COLO668 (cell line): ENCODE data around the gene CCDC146.

Source experiments
- DNase-seq: peaks from one replicate; lab custom pipeline; 2025; ENCODE audit not compliant: unreplicated experiment; lab: John Stamatoyannopoulos, UW

The CCDC146 gene

GRCh38 chr7:77282897-77283296 is 160.5 kb downstream of the CCDC146 start:
- no peak for DNase-seq

- DNase-seq, result no peak
Measured at GRCh38 chr7:77284005-77284404, 161.6 kb downstream of the CCDC146 start.

GRCh38 chr7:77284616-77285015 is 162.2 kb downstream of the CCDC146 start:
- no peak for DNase-seq

GRCh38 chr7:77288676-77289320 is 166.4 kb downstream of the CCDC146 start:
- no peak for DNase-seq

- no peak for DNase-seq
Measured at GRCh38 chr7:77289387-77289786, 167.0 kb downstream of the CCDC146 start.

GRCh38 chr7:77290425-77290824 is 168.0 kb downstream of the CCDC146 start:
- DNase-seq, result no peak

GRCh38 chr7:77293046-77293445 is 170.6 kb downstream of the CCDC146 start:
- no peak for DNase-seq

- DNase-seq, result no peak
Measured at GRCh38 chr7:77295549-77295948, 173.1 kb downstream of the CCDC146 start.

- DNase-seq, result peak; percentile 20
Measured at GRCh38 chr7:77306231-77307067, 184.0 kb downstream of the CCDC146 start.

- DNase-seq, result peak; percentile 10
Measured at GRCh38 chr7:77308792-77309191, 186.4 kb downstream of the CCDC146 start.

- DNase-seq, result no peak
Measured at GRCh38 chr7:77309714-77310220, 187.4 kb downstream of the CCDC146 start.

GRCh38 chr7:77310982-77311381 is 188.6 kb downstream of the CCDC146 start:
- DNase-seq, result no peak

- no peak for DNase-seq
Measured at GRCh38 chr7:77313085-77313484, 190.7 kb downstream of the CCDC146 start.

GRCh38 chr7:77313876-77314480 is 191.6 kb downstream of the CCDC146 start:
- no peak for DNase-seq

GRCh38 chr7:77315182-77315591 is 192.8 kb downstream of the CCDC146 start:
- no peak for DNase-seq

GRCh38 chr7:77316219-77316978 is 194.0 kb downstream of the CCDC146 start:
- DNase-seq, result no peak

GRCh38 chr7:77318019-77318418 is 195.6 kb downstream of the CCDC146 start:
- no peak for DNase-seq

- DNase-seq, result no peak
Measured at GRCh38 chr7:77320137-77320536, 197.7 kb downstream of the CCDC146 start.

- DNase-seq, result no peak
Measured at GRCh38 chr7:77320714-77321113, 198.3 kb downstream of the CCDC146 start.

- no peak for DNase-seq
Measured at GRCh38 chr7:77321300-77321699, 198.9 kb downstream of the CCDC146 start.

- DNase-seq, result no peak
Measured at GRCh38 chr7:77326131-77326530, 203.7 kb downstream of the CCDC146 start.
